ENCODE data around the gene ACOT6.

ACOT6 gene

DNA sequence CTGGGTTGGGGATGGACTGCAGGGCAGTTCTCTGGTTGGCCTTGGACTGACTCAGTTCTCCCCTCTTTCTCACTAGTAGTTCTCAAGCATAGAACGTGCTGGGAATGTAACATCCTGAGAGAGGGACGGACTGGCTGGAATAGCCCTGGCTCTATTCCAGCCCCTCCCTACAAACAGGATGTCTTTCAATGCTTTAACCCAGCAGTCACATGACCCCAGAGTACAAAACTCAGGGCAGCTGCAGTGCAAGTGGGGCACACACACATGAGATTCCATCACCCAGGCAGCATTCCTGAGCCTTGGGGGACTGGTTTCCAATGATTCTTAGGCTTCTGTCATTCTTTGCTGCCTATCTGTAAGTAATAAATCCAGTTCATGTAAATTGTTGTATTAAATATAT, 1.6 kb upstream of the ACOT6 start:
- Mint-ChIP-seq H3K4me3 (no peak overlapping the region), H3K9me3 (no peaks in the 10 kb centered on the region), H3K27me3 (no peaks in the 10 kb centered on the region), H3K36me3 (ENCODE audit: insufficient read depth) (peaks cover 5% of the 10 kb centered on the region), H3K4me1 (no peaks in the 10 kb centered on the region), H3K27ac (ENCODE audit: low read depth) (no peak overlapping the region)
- ATAC-seq (replicated peaks; ENCODE audit: extremely low read depth, poor library complexity, severe bottlenecking) (no peak), DNase-seq (ENCODE audit: low spot score in 2 of 2) (no peak)

DNA sequence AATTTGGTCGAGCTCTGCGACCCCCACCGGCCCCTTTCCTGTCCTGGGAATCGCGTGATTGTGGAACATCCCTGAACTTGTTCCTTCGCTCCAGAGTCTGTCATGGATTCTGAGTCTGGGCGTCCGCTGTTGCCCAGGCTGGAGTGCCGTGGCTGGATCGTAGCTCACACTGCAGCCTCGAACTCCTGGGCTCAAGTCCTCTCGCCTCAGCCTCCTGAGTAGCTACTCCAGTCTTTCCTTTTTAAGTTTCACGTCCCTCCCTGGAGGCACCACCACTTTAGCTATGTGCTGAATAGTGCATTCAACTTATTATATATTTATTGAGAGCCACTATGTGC, 698 bp downstream of the ACOT6 start:
- Mint-ChIP-seq H3K4me1 (no peaks in the 10 kb centered on the region), H3K9me3 (no peaks in the 10 kb centered on the region), H3K27ac (ENCODE audit: low read depth) (peak overlapping the region; percentile 87), H3K4me3 (peak overlapping the region; percentile 86), H3K36me3 (ENCODE audit: insufficient read depth) (peaks cover 5% of the 10 kb centered on the region), H3K27me3 (no peaks in the 10 kb centered on the region)
- no peak for DNase-seq (ENCODE audit: low spot score in 2 of 2)
- peak; percentile 7 for ATAC-seq (replicated peaks; ENCODE audit: extremely low read depth, poor library complexity, severe bottlenecking)

DNA sequence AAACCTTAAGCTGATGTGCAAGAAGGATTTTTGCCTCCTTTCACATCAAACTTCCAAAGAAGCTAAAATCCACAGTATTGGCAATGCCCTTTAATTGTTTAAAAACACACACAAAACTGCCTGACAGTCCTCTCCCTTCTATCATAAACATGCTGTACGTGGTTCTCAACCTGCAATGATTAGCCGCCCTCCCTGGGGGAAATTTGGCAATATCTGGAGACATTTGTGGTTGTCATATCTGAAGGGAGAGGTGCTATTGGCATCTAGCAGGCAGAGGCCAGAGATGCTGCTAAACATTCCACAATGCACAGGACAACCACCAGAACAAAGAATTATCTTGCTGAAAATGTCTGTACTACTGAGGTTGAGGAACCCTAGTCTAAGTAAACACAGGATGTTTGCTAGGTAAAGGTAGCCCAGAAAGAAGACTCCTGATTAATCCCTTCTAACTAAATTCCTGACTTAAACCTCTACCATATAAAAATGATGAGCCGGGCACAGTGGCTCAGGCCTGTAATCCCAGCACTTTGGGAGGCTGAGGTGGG, 1.2 kb downstream of the ACOT6 start:
- ATAC-seq (replicated peaks; ENCODE audit: extremely low read depth, poor library complexity, severe bottlenecking), result no peak
- no peaks in the 10 kb centered on the region for H3K27me3 Mint-ChIP-seq
- H3K27ac Mint-ChIP-seq (ENCODE audit: low read depth), result peak overlapping the region; percentile 87

DNA sequence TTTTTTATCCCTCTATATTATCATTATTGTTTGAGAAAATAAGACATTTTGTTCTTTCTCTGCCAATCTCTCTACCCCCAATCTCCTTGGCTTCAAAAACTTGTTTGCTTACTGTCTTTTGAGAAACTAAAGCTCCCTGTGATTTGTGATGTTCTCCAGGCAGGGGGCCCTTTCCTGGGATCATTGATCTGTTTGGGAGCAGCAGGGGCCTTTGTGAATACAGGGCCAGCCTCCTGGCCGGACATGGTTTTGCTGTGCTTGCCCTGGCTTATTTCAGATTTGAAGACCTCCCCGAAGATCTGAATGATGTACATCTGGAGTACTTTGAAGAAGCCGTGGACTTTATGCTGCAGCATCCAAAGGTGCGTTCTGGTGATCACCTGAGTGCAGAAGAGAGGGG, 4.5 kb downstream of the ACOT6 start:
- Mint-ChIP-seq H3K9me3 (no peaks in the 10 kb centered on the region), H3K27ac (ENCODE audit: low read depth) (no peak overlapping the region), H3K4me3 (no peak overlapping the region), H3K36me3 (ENCODE audit: insufficient read depth) (peaks cover 5% of the 10 kb centered on the region), H3K4me1 (no peaks in the 10 kb centered on the region), H3K27me3 (no peaks in the 10 kb centered on the region)
- DNase-seq (ENCODE audit: low spot score in 2 of 2) (no peak), ATAC-seq (replicated peaks; ENCODE audit: extremely low read depth, poor library complexity, severe bottlenecking) (no peak)

More for the DNA sequence above, 1.2 kb downstream of the ACOT6 start:
- Mint-ChIP-seq H3K4me3 (peak overlapping the region; percentile 86), H3K9me3 (no peaks in the 10 kb centered on the region), H3K4me1 (no peaks in the 10 kb centered on the region), H3K36me3 (ENCODE audit: insufficient read depth) (peaks cover 5% of the 10 kb centered on the region)
- no peak for DNase-seq (ENCODE audit: low spot score in 2 of 2)

DNA sequence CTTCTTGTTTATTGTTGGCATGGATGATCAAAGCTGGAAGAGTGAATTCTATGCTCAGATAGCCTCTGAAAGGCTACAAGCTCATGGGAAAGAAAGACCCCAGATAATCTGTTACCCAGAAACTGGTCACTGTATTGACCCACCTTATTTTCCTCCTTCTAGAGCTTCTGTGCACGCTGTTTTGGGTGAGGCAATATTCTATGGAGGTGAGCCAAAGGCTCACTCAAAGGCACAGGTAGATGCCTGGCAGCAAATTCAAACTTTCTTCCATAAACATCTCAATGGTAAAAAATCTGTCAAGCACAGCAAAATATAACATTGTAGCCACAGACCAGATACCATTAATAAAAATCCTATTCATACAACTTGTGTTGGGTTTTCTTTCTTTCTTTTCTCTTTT, 7.2 kb downstream of the ACOT6 start:
- DNase-seq (ENCODE audit: low spot score in 2 of 2), result no peak
- Mint-ChIP-seq H3K36me3 (ENCODE audit: insufficient read depth) (peaks cover 2% of the 10 kb centered on the region), H3K27ac (ENCODE audit: low read depth) (no peak overlapping the region)

DNA sequence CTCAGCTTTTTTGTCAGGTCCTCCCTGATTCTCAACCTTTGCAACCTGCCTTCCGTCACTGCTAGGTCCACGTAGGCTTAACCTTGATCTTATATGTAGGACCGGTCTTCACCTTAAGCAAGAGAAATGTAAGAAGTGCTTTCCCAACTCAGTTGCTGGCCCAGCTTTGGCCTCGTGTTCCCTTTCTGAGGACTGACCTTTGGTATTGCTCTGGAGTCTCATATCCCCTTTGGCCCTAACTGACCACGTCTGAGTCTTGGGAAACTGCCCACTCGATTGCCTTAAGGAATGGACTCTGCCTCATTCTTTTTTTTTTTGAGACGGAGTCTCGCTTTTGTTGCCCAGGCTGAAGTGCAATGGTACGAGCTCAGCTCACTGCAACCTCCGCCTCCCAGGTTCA, 8.0 kb downstream of the ACOT6 start:
- no peaks in the 10 kb centered on the region for H3K27me3 Mint-ChIP-seq
- no peak overlapping the region for H3K27ac Mint-ChIP-seq (ENCODE audit: low read depth)
- no peak for ATAC-seq (replicated peaks; ENCODE audit: extremely low read depth, poor library complexity, severe bottlenecking)
- DNase-seq (ENCODE audit: low spot score in 2 of 2), result no peak
- H3K36me3 Mint-ChIP-seq (ENCODE audit: insufficient read depth), result peaks cover 2% of the 10 kb centered on the region
- no peaks in the 10 kb centered on the region for H3K9me3 Mint-ChIP-seq
- no peaks in the 10 kb centered on the region for H3K4me1 Mint-ChIP-seq
- H3K4me3 Mint-ChIP-seq, result no peak overlapping the region

More for the DNA sequence above, 7.2 kb downstream of the ACOT6 start:
- H3K9me3 Mint-ChIP-seq, result no peaks in the 10 kb centered on the region
- H3K4me3 Mint-ChIP-seq, result no peak overlapping the region
- no peaks in the 10 kb centered on the region for H3K4me1 Mint-ChIP-seq
- no peak for ATAC-seq (replicated peaks; ENCODE audit: extremely low read depth, poor library complexity, severe bottlenecking)
- H3K27me3 Mint-ChIP-seq, result no peaks in the 10 kb centered on the region

DNA sequence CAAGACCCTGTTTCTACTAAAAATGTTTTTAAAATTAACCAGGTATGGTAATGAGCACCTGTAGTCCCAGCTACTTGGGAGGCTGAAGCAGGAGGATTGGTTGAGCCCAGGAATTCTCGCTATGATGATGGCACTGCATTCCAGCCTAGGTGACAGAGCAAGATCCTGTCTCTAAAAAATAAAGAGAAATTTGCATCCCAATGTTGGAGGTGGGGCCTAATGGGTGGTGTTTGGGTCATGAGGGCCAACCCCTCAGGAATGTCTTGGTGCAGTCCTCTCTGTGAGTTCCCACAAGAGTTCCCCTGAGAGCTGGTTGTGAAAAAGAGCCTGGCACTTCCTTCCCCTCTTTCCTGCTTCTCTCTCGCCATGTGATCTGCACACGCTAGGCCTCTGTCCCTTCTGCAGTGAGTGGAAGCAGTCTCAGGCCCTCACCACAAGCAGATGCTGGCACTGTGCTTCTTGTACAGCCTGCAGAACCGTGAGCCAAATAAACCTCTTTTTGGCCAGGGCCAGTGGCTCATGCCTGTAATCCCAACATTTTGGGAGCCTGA, 11.3 kb downstream of the ACOT6 start:
- Mint-ChIP-seq H3K9me3 (no peaks in the 10 kb centered on the region), H3K27ac (ENCODE audit: low read depth) (no peak overlapping the region), H3K27me3 (no peaks in the 10 kb centered on the region), H3K4me1 (no peaks in the 10 kb centered on the region), H3K4me3 (no peak overlapping the region), H3K36me3 (ENCODE audit: insufficient read depth) (no peaks in the 10 kb centered on the region)
- ATAC-seq (replicated peaks; ENCODE audit: extremely low read depth, poor library complexity, severe bottlenecking), result no peak
- DNase-seq (ENCODE audit: low spot score in 2 of 2), result no peak

DNA sequence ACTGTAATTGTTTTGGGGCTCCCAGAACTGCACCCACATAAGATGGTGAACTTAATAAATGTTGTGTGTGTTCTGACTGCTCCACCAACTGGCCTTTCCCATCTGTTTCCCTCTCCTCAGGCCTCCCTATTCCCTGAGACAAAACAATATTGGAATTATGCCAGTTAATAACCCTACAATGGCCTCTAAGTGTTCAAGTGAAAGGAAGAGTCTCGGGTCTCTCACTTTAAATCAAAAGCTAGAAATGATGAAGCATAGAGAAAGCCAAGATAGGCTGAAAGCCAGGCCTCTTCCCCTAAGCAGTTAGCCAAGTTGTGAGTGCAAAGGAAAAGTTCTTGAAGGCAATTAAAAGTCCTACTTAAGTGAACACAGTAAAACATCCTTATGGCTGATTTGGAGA, 13.4 kb downstream of the ACOT6 start:
- Mint-ChIP-seq H3K4me1 (no peaks in the 10 kb centered on the region), H3K27me3 (peaks cover 7% of the 10 kb centered on the region), H3K27ac (ENCODE audit: low read depth) (no peak overlapping the region), H3K36me3 (ENCODE audit: insufficient read depth) (no peaks in the 10 kb centered on the region), H3K9me3 (no peaks in the 10 kb centered on the region), H3K4me3 (no peak overlapping the region)
- ATAC-seq (replicated peaks; ENCODE audit: extremely low read depth, poor library complexity, severe bottlenecking) (no peak), DNase-seq (ENCODE audit: low spot score in 2 of 2) (no peak)

DNA sequence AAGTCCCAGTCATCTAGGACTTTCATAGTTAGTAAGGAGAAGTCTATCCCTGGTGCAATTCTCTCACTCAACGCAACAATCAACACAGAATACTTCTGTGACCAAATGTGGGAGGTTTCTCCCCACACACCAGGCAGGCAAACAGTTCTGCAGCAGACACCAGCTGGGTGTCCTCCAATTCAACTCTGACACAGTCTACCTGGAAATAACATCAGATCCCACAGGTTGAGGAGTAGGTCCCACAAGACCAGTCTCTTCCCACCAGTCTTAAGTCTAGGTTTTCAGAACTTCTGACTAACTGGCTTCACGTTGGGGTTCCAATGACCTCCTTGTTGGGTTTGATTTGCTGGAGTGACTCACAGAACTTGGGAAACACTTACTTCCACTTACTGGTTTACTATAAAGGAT, 14.8 kb downstream of the ACOT6 start:
- Mint-ChIP-seq H3K27me3 (peaks cover 9% of the 10 kb centered on the region), H3K4me3 (no peak overlapping the region), H3K9me3 (no peaks in the 10 kb centered on the region), H3K27ac (ENCODE audit: low read depth) (no peak overlapping the region), H3K4me1 (no peaks in the 10 kb centered on the region), H3K36me3 (ENCODE audit: insufficient read depth) (peaks cover 3% of the 10 kb centered on the region)
- DNase-seq (ENCODE audit: low spot score in 2 of 2) (no peak), ATAC-seq (replicated peaks; ENCODE audit: extremely low read depth, poor library complexity, severe bottlenecking) (no peak)

DNA sequence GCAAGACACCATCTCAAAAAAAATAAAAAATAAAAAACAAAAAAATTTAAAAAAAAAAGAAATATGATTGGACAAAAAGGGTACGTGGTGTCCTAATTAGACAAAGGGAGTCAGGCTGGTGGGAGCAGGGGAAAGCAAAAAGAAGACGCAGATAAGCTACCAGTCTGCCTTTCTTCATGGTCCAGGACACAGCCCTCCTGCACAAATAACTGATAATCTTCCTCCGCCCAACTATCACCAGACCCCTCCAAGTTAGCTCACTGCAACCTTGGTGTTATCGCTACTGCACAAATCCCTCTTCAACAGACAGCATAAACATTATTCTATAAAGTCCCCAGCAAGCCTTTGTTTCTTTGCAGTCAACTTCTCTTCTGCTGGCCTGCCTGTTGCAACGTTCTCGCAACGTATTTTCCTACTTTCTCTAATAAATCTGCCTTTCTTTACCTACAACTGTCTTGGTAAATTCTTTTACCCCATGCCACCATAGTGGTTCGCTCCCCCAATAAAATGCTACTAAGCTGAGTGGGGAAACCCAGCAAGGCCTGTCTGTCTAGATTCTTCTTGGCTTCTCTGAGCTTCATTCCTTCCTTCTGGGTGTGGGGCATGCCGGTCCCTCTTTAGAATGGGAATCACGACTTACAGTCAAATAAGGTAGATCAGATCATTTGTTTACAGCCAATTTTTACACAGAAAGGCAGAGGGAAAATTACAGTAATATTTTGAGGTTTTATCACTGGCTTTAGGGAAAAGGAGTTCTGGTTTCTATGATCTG, 17.9 kb downstream of the ACOT6 start:
- H3K27ac Mint-ChIP-seq (ENCODE audit: low read depth), result no peak overlapping the region
- H3K27me3 Mint-ChIP-seq, result peaks cover 9% of the 10 kb centered on the region
- no peaks in the 10 kb centered on the region for H3K9me3 Mint-ChIP-seq
- no peak for ATAC-seq (replicated peaks; ENCODE audit: extremely low read depth, poor library complexity, severe bottlenecking)
- DNase-seq (ENCODE audit: low spot score in 2 of 2), result no peak
- H3K36me3 Mint-ChIP-seq (ENCODE audit: insufficient read depth), result peaks cover 4% of the 10 kb centered on the region
- peaks cover 5% of the 10 kb centered on the region for H3K4me1 Mint-ChIP-seq
- H3K4me3 Mint-ChIP-seq, result no peak overlapping the region

DNA sequence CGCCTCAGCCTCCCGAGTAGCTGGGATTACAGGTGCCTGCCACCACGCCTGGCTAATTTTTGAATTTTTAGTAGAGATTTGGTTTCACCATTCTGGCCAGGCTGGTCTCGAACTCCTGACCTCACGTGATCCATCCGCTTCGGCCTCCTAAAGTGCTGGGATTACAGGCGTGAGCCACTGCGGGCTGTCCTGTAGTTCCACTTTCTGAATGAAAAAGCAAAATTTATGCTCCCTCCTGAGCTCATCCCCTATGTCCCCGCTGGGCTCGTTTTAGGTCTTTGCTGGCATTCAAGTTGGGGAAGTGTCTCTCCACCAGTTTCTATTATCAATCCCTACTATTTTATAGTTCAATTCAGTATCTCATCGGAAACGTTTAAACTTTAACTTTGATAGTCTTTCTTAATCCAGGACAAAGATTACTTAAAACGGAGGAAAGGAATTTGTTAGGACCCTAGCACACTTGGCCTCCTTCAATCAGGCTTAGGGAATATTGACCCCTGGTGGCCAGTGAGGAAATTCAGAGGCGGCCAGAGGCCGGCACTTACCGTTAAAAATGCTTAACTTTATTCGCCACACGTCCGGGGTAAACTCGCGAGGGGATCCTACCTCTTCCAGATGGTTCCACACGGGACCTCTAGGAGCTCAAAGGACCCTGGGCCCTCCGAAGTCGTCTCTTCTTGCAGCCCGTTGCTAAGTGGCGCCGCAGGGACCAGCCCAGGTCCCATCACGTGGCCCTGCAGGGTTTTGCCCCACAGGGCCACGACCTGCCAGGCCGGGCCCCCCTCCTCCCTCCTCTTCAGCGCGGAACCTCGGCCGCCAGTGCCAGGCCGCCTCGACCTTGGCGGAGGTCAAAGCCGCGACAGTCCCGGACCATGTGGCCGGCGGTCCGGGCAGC, 21.0 kb downstream of the ACOT6 start:
- ATAC-seq (replicated peaks; ENCODE audit: extremely low read depth, poor library complexity, severe bottlenecking) (peak; percentile 75), DNase-seq (ENCODE audit: low spot score in 2 of 2) (peak; percentile 36 to 41)
- Mint-ChIP-seq H3K27me3 (peaks cover 9% of the 10 kb centered on the region), H3K4me1 (peaks cover 5% of the 10 kb centered on the region), H3K27ac (ENCODE audit: low read depth) (no peak overlapping the region), H3K9me3 (no peaks in the 10 kb centered on the region), H3K4me3 (peak overlapping the region; percentile 63), H3K36me3 (ENCODE audit: insufficient read depth) (peaks cover 4% of the 10 kb centered on the region)

DNA sequence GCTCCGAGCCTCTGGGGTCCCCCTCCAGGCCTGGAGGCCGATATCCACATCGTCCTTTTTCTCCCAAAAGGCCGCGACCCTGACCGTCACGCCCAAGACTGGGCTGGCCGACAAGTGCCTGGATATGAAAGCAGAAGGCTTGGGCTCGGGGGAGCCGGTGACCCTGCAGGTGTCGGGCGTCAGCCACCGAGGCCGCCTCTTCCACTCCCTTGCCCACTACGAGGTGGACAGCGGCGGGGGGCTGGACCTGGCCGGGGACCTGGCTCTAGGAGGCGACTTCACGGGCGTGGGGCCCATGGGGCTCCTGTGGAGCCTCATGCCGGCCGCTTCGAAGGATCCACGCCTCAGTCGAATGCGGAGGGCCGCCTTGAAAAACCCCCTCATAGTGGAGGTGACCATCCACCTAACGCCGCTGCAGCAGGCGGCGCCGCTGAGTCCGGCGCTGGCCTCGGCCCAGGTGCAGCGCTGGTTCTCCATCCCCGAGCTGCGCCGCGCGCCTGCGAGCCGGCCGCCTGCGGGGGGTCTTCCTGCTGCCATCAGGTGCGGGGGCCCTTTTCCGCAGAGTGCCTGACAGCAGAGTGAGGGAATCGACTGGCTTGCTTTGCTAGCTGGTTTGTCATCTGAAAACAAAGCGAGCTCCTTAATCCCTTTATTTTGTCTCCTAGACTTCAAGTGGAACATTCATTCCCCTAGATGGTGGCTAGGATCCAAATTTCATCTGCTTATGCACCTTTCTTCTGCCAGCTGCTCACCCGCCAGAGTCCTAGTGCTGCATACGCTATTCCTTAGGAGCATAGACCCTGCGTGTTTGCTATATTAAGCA, 21.9 kb downstream of the ACOT6 start:
- Mint-ChIP-seq H3K27ac (ENCODE audit: low read depth) (no peak overlapping the region), H3K9me3 (no peaks in the 10 kb centered on the region), H3K36me3 (ENCODE audit: insufficient read depth) (peaks cover 4% of the 10 kb centered on the region), H3K4me3 (peak overlapping the region; percentile 63), H3K27me3 (peaks cover 9% of the 10 kb centered on the region), H3K4me1 (peaks cover 5% of the 10 kb centered on the region)
- DNase-seq (ENCODE audit: low spot score in 2 of 2) (no peak), ATAC-seq (replicated peaks; ENCODE audit: extremely low read depth, poor library complexity, severe bottlenecking) (peak; percentile 13)
